G401.6 (cell line): Measurements from ENCODE around the gene GRID1.
"Not testable (repeated sequence)": the region's sequence is repeated elsewhere in the genome, so short reads cannot be mapped to it uniquely, and the experiment has no call there.

Experiments
- FAIRE-seq: peaks from 2 replicates; lab custom pipeline; 2012; peaks lifted over from hg19 to GRCh38; lab: Jason Lieb, UNC

The GRID1 gene

DNA sequence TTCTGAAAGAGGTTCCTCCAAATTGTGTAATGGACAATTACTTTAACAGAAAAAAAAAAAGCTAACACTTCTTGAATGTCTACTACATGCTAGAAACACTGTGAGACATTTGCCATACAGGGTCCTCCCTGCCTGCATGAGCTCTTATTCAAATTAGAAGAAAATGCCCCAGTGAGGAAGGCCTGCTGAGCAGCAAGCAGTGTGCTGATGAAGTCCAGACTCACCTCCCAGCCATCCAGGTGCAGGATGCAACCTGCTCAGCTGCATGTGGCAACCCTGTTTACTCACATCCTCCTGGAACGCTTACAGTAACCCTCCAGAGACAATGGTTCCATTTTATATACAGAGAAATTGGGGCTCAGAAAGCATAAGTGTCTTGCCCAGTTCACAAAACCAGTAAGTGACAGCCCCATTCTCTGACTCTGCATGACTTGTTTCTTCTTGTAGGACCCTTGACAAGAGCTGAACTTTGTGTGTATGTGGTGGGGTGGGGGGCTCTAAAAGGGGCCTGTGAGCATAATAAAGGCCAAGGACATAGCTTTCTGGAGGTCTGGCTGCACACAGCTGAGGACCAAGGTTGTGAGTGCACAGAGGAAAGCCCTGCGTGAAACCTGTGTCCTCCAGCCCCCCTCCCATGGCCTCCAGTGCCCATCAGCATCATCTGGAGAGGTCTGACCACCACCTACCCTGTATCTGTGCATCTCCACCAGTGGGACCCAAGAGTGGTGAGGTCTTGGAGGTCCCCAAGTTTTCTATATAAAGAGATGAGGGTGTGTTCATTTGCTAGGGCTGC lies 387.8 kb downstream of the GRID1 start:
- no peak for FAIRE-seq

- no peak for FAIRE-seq
Measured at GRCh38 chr10:85977642-85978041, 389.0 kb downstream of the GRID1 start.

GRCh38 chr10:85976267-85976793 lies 390.3 kb downstream of the GRID1 start:
- FAIRE-seq: no peak

- FAIRE-seq: no peak
Measured at GRCh38 chr10:85971494-85971893, 395.1 kb downstream of the GRID1 start.

GRCh38 chr10:85967594-85967993 lies 399.0 kb downstream of the GRID1 start:
- FAIRE-seq: no peak

- FAIRE-seq: no peak
Measured at GRCh38 chr10:85961479-85962067, 405.0 kb downstream of the GRID1 start.

DNA sequence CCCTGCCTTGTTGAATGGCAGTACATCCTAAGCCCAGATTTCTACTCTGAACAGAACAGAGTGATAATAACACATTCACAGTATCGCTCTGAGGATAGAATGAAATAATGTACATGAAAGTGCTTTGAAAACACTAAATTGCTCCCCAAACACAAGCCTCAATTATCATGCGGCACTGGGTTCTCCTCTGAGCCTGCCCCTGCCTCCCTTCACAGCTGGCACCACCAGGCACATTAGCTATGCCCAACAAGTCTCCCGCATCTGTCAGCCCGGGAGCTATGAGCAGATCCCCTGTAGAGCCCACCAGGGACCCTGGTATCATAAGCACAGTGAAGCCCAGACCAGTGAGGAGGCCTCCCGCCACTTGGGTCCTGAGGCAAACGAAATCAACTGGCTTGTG lies 405.5 kb downstream of the GRID1 start:
- no peak for FAIRE-seq

DNA sequence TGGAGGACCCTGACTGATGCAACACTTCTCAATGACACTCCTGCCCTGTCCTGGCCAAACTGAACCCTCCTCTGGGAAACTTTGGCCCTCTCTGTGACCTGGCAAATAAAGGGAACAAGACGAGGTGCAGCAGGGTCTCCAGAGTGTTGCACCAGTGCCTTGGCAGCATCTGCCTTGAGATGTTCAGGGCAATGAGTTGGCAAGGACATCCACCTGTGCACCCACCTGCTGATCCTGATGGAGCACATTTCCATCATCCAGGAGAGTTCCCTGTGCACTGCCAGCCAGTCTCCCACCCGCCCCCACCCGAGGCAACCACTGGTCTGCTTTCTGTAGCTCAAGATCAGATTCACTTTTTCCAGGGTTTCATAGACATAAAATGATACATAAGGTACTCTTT lies 407.4 kb downstream of the GRID1 start:
- no peak for FAIRE-seq

DNA sequence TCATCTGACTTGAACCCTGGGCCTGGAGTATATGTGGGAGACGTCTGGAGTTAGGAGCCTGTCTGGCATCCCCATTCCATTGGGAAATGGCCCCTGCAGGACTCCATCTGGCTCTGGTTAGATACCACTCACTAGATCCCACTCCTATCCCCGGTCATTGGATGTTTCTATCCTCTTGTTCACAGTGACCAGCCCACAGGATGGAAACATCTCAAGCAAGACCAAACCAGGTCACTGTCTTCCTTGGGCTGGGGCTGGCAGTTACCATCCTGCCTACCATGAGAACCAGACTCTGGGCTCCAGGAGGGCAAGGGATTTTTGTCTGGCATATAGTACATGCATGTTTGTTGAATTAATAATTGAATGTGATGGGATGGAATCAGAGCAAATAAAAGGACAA lies 415.7 kb downstream of the GRID1 start:
- FAIRE-seq: no peak

DNA sequence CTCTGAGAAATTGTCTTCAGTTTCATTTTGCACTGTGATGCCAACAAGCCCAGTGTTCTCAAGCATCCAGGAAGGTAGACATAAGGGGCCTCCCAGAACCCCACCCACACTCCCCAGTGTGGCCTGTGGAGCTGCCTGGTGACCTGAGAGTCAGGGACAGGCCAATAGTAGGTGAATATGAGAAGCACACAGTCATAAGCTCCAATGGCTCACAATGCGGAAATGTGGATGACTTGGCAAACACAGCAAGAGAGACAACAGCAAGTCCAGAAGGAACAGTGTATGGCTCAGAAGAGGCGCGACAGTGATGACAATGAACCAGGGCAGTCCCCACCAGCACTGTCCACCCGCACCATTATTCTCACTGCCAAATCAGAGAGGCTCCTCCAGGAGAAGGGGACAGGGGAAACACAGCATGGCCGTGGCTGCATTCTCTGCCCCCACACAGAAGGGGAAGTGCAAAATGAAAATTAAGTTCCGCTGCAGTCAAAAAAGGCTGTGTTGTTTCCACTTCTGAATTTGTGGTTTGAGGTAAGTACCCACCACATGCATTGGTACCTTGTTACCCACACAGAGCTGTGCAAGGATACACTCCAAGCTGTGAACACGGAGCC lies 419.8 kb downstream of the GRID1 start:
- no peak for FAIRE-seq

GRCh38 chr10:85936161-85936560 lies 430.4 kb downstream of the GRID1 start:
- FAIRE-seq: no peak

DNA sequence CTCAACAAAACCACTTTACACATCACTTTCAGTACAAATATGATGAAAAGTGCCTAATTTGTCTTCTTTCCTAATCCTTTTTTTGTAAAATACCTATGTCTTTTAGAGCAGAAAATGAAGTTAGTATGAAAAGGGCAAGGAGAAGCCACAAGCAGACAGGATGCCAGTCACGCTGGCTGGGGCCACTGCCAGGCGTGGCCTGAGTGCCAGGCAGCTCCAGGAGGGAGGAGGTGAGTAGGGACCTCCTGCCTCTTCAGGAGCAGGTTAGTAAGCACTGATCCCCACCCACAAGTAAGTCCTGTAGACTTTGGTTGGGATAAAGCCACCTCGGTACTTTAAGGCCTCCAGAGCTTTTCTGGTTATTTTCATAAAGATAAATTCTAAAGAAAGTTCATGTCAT lies 432.0 kb downstream of the GRID1 start:
- FAIRE-seq: no peak

- FAIRE-seq: not testable (repeated sequence)
Measured at GRCh38 chr10:85929993-85930392, 436.6 kb downstream of the GRID1 start.

DNA sequence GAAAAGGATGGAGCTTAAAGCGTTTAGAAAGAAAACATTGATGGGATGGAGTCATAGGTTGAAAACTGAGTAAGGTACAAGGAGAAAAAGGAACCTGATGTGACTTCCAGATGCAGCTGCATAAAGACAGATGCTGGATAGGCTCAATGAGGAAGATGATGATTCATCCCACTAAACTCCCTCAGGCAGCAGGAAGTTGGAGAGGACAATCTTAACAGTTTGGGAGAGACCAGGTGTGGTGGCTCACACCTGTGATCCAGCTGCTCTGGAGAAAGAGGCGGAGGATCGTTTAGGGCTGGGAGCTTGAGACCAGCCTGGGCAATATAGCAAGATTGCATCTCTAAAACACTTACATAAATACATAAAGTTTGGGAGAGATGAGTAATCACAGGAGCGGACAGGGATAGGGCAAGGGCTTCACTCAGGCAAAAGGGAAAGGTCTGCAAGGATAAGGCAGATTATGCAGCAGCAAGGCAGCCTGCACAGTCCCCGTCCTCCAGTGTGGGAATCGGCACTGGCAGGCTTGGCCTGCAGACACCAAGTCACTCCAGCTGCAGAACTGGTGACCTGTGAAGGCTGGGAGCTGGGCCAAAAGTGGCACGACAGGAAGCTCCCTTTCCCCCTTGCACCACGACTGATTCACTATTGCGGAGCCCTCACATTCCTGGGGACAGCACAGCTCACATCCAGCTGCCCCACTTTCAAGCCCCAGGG lies 438.5 kb downstream of the GRID1 start:
- FAIRE-seq: no peak

DNA sequence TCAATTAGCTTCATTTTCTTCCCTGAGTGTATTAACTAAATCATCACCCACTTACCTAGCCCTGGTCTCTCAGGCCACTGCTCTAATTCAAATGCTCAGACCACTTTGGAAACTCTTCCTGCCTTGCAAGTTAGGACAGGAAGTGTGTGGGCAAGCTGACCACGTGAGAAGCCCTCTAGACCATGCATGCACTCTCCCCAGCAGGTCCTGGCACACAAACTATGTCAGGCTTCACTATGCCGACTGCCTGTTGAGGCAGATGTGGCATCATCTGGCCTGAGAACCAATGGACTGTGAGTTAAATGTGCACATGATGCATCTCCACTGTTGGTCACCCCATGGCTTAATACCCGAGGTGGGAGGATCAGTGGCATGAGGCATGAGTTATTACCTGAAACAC lies 439.6 kb downstream of the GRID1 start:
- no peak for FAIRE-seq

GRCh38 chr10:85926136-85926535 lies 440.5 kb downstream of the GRID1 start:
- no peak for FAIRE-seq

- no peak for FAIRE-seq
Measured at GRCh38 chr10:85925201-85925750, 441.3 kb downstream of the GRID1 start.

GRCh38 chr10:85924382-85925102 lies 442.1 kb downstream of the GRID1 start:
- FAIRE-seq: no peak

- no peak for FAIRE-seq
Measured at GRCh38 chr10:85922356-85923129, 444.1 kb downstream of the GRID1 start.

DNA sequence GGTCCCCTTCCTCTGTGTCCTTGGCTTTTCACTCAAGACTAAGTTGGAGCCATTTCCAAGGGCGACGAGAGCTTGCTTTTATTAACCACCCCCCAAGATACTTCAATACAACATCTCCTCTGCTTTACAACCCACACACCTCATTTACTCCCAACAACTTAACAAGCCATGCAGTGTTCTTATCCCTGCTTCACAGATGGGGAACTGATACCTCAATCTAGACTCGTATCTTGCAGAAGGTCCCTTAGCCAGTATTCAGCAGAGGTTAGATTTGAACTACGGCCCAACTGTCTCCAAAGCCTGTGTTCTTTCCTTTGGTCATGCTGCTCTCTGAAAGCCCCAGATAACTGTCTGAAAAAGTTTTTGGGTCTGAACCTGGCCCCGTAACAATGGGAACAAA lies 444.8 kb downstream of the GRID1 start:
- FAIRE-seq: no peak

GRCh38 chr10:85920311-85920710 lies 446.3 kb downstream of the GRID1 start:
- no peak for FAIRE-seq
